H9 (cell line): Measurements from ENCODE around the gene DAAM2. TPM values are rescaled to one million over a fixed set of nuclear protein-coding genes. Genes with fewer than 3 reads are reported as not detected.

ENCODE experiments used
- DNase-seq: peaks from one replicate; pipeline ENCODE4 v3.0.0-alpha.2; 2017
- H2AFZ ChIP-seq: one replicate; pipeline ENCODE4 v1.6.1; 2013; ENCODE audit warnings: mild to moderate bottlenecking, low read length, control low read depth, moderate library complexity
- H2AK5ac ChIP-seq: 2 replicates; pipeline ENCODE4 v1.6.1; 2013; ENCODE audit warnings: low read length, control low read depth, mixed read lengths; ENCODE audit not compliant: insufficient read length
- H2BK120ac ChIP-seq: one replicate; pipeline ENCODE4 v1.6.1; 2013; ENCODE audit warnings: low read depth, mild to moderate bottlenecking, low read length, control low read depth, inconsistent platforms; ENCODE audit not compliant: poor library complexity, severe bottlenecking
- H2BK12ac ChIP-seq: 2 replicates; pipeline ENCODE4 v1.6.1; 2013; ENCODE audit warnings: low read length, control low read depth, mixed read lengths, low read depth; ENCODE audit not compliant: insufficient read length
- H2BK15ac ChIP-seq: 2 replicates; pipeline ENCODE4 v1.6.1; 2013; ENCODE audit warnings: low read depth, low read length, control low read depth
- H2BK20ac ChIP-seq: one replicate; pipeline ENCODE4 v1.6.1; 2013; ENCODE audit warnings: low read depth, mild to moderate bottlenecking, low read length, control low read depth, inconsistent platforms; ENCODE audit not compliant: poor library complexity, severe bottlenecking
- H2BK5ac ChIP-seq: 2 replicates; pipeline ENCODE4 v1.6.1; 2013; ENCODE audit warnings: low read length, control low read depth, mixed read lengths; ENCODE audit not compliant: insufficient read length
- H3K14ac ChIP-seq: 2 replicates; pipeline ENCODE4 v1.6.1; 2013; ENCODE audit warnings: low read length, control low read depth; ENCODE audit not compliant: insufficient read depth
- H3K18ac ChIP-seq: 2 replicates; pipeline ENCODE4 v1.6.1; 2013; ENCODE audit warnings: low read depth, mild to moderate bottlenecking, mixed read lengths, low read length, control low read depth; ENCODE audit not compliant: insufficient read length
- H3K23ac ChIP-seq: 2 replicates; pipeline ENCODE4 v1.6.1; 2013; ENCODE audit warnings: low read length, control low read depth, mixed read lengths, low read depth; ENCODE audit not compliant: insufficient read length
- H3K23me2 ChIP-seq: 2 replicates; pipeline ENCODE4 v1.6.1; 2013; ENCODE audit warnings: low read depth, mild to moderate bottlenecking, mixed read lengths, low read length, control low read depth; ENCODE audit not compliant: insufficient read length, poor library complexity, severe bottlenecking
- H3K27ac ChIP-seq: 2 replicates; pipeline ENCODE4 v1.5.1; 2013; ENCODE audit warnings: low read length, control low read depth, mixed read lengths, low read depth; ENCODE audit not compliant: insufficient read length
- H3K27me3 ChIP-seq: 2 replicates; pipeline ENCODE4 v1.6.1; 2013; ENCODE audit warnings: low read length, control low read depth, inconsistent platforms; ENCODE audit not compliant: insufficient read depth
- H3K4ac ChIP-seq: 2 replicates; pipeline ENCODE4 v1.6.1; 2013; ENCODE audit warnings: low read depth, mild to moderate bottlenecking, control low read depth, inconsistent platforms, low read length, moderate library complexity
- H3K4me1 ChIP-seq: 2 replicates; pipeline ENCODE4 v1.6.1; 2013; ENCODE audit warnings: low read length, control low read depth, inconsistent platforms; ENCODE audit not compliant: insufficient read depth
- H3K4me2 ChIP-seq: 2 replicates; pipeline ENCODE4 v1.6.1; 2013; ENCODE audit warnings: low read length, control low read depth, mixed read lengths; ENCODE audit not compliant: insufficient read length, insufficient read depth
- H3K56ac ChIP-seq: 2 replicates; pipeline ENCODE4 v1.6.1; 2013; ENCODE audit warnings: low read depth, mild to moderate bottlenecking, mixed read lengths, low read length, control low read depth; ENCODE audit not compliant: insufficient read length
- H3K79me1 ChIP-seq: 2 replicates; pipeline ENCODE4 v1.6.1; 2013; ENCODE audit warnings: low read depth, mild to moderate bottlenecking, moderate library complexity, low read length, control low read depth, inconsistent platforms; ENCODE audit not compliant: insufficient read depth, poor library complexity, severe bottlenecking
- H3K79me2 ChIP-seq: 2 replicates; pipeline ENCODE4 v1.6.1; 2013; ENCODE audit warnings: low read length, control low read depth, inconsistent platforms; ENCODE audit not compliant: insufficient read depth
- H3K9ac ChIP-seq: 2 replicates; pipeline ENCODE4 v1.6.1; 2013; ENCODE audit warnings: low read length, control low read depth, mixed read lengths; ENCODE audit not compliant: insufficient read length; ENCODE audit errors: extremely low read depth
- H3K9me3 ChIP-seq: one replicate; pipeline ENCODE4 v1.6.1; 2013; ENCODE audit warnings: low read depth, low read length, inconsistent platforms; ENCODE audit not compliant: control insufficient read depth
- H3T11ph ChIP-seq: one replicate; pipeline ENCODE4 v1.6.1; 2013; ENCODE audit warnings: mild to moderate bottlenecking, low read length, control low read depth, inconsistent platforms
- H4K20me1 ChIP-seq: one replicate; pipeline ENCODE4 v1.6.1; 2013; ENCODE audit not compliant: control insufficient read depth, insufficient read length, insufficient read depth
- H4K5ac ChIP-seq: 2 replicates; pipeline ENCODE4 v1.6.1; 2013; ENCODE audit warnings: low read depth, mild to moderate bottlenecking, mixed read lengths, low read length, control low read depth; ENCODE audit not compliant: insufficient read length
- H4K8ac ChIP-seq: replicated peaks from 2 replicates; pipeline ENCODE4 v1.6.1; 2013; ENCODE audit warnings: low read length, control low read depth, mixed read lengths, low read depth; ENCODE audit not compliant: insufficient read length
- H4K91ac ChIP-seq: 2 replicates; pipeline ENCODE4 v1.6.1; 2013; ENCODE audit warnings: low read depth, mild to moderate bottlenecking, moderate library complexity, mixed read lengths, low read length, control low read depth; ENCODE audit not compliant: insufficient read length
- H3K27ac Mint-ChIP-seq, 3 experiments: 2 replicates in 2 of 3; 3 replicates in 1 of 3; pipeline ENCODE4 v1.8.0; 2020 to 2021; ENCODE audit warnings: mixed read lengths in 3 of 3, mild to moderate bottlenecking in 1 of 3, moderate library complexity in 1 of 3
- H3K27me3 Mint-ChIP-seq: 2 replicates; pipeline ENCODE4 v1.8.0; 2021; ENCODE audit warnings: low read depth, mild to moderate bottlenecking, moderate library complexity, mixed read lengths
- H3K36me3 Mint-ChIP-seq, 3 experiments: 2 replicates in 2 of 3; 3 replicates in 1 of 3; pipeline ENCODE4 v1.8.0; 2020 to 2021; ENCODE audit warnings: low read depth in 3 of 3, mixed read lengths in 3 of 3; ENCODE audit not compliant: insufficient read depth in 1 of 3
- H3K4me1 Mint-ChIP-seq, 2 experiments: 2 replicates each; pipeline ENCODE4 v1.8.0; 2020; ENCODE audit warnings: mixed read lengths in 2 of 2
- H3K4me3 Mint-ChIP-seq, 2 experiments: 2 replicates in 1 of 2; 3 replicates in 1 of 2; pipeline ENCODE4 v1.8.0; 2020 to 2021; ENCODE audit warnings: mild to moderate bottlenecking in 2 of 2, mixed read lengths in 2 of 2, moderate library complexity in 1 of 2
- H3K9me3 Mint-ChIP-seq, 2 experiments: 2 replicates in 1 of 2; 3 replicates in 1 of 2; pipeline ENCODE4 v1.8.0; 2020; ENCODE audit warnings: mild to moderate bottlenecking in 2 of 2, mixed read lengths in 2 of 2, moderate library complexity in 1 of 2
- CTCF ChIP-seq: fragments of 200-600 bp; sonication (generic); conservative IDR thresholded peaks from 3 replicates; pipeline ENCODE4 v1.8.0; 2021; ENCODE audit warnings: antibody characterized with exemption, mild to moderate bottlenecking
- WGBS: extraction: QIAGEN DNeasy Blood & Tissue Kit; methylation state at CpG from one replicate; pipeline ENCODE4 v1.1.7; 2013; ENCODE audit warnings: missing lambda C conversion rate, low lambda C conversion rate, mixed read lengths; ENCODE audit not compliant: insufficient read length; ENCODE audit errors: extremely low coverage; 5-methylcytosine and 5-hydroxymethylcytosine counted together
- total RNA-seq: library from RNA; stranded (reverse); gene quantifications from 2 replicates; pipeline ENCODE4 v1.2.1, GENCODE V29; 2021

DAAM2 gene
- total RNA-seq, 1 experiment from 2014 or later: 1.1 TPM

GRCh38 chr6:39923394-39923793, 131.2 kb downstream of the DAAM2 start:
- Histone ChIP-seq H2AK5ac (no peak overlapping the region), H3K27me3 (no peaks in the 10 kb centered on the region), H2BK5ac (no peak overlapping the region), H4K20me1 (no peaks in the 10 kb centered on the region), H3K4me1 (no peaks in the 10 kb centered on the region), H3K4me2 (no peak overlapping the region), H3K4ac (no peak overlapping the region), H3K23ac (no peak overlapping the region), H4K5ac (no peak overlapping the region), H2BK15ac (no peak overlapping the region), H2BK120ac (no peak overlapping the region), H3K9me3 (no peaks in the 10 kb centered on the region), H3K79me2 (no peaks in the 10 kb centered on the region), H2BK12ac (no peak overlapping the region), H2AFZ (no peak overlapping the region), H3K18ac (no peak overlapping the region), H4K8ac (no peak overlapping the region), H3K56ac (no peak overlapping the region), H2BK20ac (no peak overlapping the region), H3K14ac (no peak overlapping the region), H3K23me2 (no peaks in the 10 kb centered on the region), H3T11ph (no peak overlapping the region), H4K91ac (no peak overlapping the region), H3K79me1 (no peaks in the 10 kb centered on the region), H3K9ac (no peak overlapping the region), H3K27ac (no peak overlapping the region)
- DNase-seq: no peak
- no CpG with 5 or more reads among the region's 5 CpGs for WGBS
- H3K9me3 Mint-ChIP-seq: peaks cover 11 to 15% of the 10 kb centered on the region in 2 experiments
- no peaks in the 10 kb centered on the region for H3K27me3 Mint-ChIP-seq
- no peak overlapping the region for H3K4me3 Mint-ChIP-seq
- peaks cover 20 to 58% (median 53%) of the 10 kb centered on the region in 3 experiments for H3K36me3 Mint-ChIP-seq
- TF ChIP-seq CTCF: no peak
- H3K4me1 Mint-ChIP-seq: no peaks in the 10 kb centered on the region
- H3K27ac Mint-ChIP-seq: peak overlapping the region in 1 of 3 experiments; percentile 61; a peak in 2 of 7 replicates
